DMS53 (cell line): ENCODE results near the gene LDAH.
A peak's percentile ranks its signal among the peaks of the same experiment; 100 is the strongest.
"Not testable (repeated sequence)": the region's sequence is repeated elsewhere in the genome, so short reads cannot be mapped to it uniquely, and the experiment has no call there.

ENCODE experiments used
- DNase-seq: peaks from one replicate; lab custom pipeline; 2025; lab: John Stamatoyannopoulos, UW

The LDAH gene

DNA sequence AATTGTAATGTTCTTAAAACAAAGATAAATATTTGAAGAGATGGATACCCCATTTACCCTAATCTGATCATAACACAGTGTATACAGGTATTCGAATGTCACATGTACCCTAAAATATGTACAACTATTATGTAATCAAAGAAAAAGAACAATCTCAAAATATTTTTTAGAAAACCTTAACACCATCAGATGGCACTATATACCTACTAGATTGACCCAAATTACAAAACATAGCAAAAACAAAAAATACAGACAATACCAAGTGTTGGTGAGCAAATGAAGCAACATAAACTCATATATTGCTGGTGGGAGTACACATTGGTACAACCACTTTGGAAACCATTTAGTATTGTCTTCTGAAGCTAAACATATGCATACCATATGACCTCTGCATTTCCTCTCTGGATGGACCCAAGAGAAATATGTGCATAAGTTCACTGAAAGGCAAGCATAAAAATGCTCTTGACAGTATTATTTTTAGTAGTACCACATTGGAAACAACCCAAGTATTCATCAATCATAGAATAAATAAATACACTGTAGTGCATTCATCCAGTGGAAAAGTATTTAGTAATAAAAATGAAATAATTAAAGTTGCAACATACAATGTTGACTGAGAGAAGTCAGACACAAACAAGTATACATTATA is 100.2 kb downstream of the LDAH start:
- no peak for DNase-seq

DNA sequence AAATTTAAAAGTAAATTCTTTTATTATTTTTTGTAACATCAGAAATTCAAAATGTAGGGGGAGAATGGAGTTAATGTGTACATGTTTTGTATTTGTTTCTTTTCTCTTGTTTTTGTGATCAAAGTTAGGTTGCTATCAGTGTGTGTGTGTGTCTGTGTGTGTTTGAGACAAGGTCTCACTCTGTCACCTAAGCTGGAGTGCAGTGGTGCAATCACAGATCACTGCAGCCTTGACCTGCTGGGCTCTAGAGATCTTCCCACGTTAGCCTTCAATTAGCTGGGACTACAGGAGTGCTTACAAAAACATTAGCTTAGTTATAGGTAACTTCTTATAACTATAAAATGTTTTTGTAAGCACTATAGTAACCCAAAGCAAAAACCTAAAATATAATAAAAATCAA is 105.3 kb downstream of the LDAH start:
- DNase-seq, result no peak

DNA sequence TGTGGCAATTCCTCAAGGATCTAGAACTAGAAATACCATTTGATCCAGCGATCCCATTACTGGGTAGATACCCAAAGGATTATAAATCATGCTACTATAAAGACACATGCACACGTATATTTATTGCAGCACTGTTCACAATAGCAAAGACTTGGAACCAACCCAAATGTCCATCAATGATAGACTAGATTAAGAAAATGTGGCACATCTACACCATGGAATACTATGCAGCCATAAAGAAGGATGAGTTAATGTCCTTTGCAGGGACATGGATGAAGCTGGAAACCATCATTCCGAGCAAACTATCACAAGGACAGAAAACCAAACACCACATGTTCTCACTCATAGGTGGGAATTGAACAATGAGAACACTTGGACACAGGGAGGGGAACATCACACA is 106.7 kb downstream of the LDAH start:
- not testable (repeated sequence) for DNase-seq

DNA sequence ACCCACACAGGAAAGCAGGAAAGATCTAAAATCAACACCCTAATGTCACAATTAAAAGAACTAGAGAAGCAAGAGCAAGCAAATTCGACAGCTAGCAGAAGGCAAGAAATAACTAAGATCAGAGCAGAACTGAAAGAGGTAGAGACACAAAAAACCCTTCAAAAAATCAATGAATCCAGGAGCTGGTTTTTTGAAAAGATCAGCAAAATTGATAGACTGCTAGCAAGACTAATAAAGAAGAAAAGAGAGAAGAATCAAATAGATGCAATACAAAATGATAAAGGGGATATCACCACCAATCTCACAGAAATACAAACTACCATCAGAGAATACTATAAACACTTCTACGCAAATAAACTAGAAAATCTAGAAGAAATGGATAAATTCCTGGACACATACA is 108.5 kb downstream of the LDAH start:
- DNase-seq, result not testable (repeated sequence)

DNA sequence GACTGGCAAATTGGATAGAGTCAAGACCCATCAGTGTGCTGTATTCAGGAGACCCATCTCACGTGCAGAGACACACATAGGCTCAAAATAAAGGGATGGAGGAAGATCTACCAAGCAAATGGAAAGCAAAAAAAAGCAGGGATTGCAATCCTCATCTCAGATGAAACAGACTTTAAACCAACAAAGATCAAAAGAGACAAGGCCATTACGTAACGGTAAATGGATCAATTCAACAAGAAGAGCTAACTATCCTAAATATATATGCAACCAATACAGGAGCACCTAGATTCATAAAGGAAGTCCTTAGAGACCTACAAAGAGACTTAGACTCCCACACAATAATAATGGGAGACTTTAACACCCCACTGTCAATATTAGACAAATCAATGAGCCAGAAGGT is 109.3 kb downstream of the LDAH start:
- DNase-seq, result not testable (repeated sequence)

DNA sequence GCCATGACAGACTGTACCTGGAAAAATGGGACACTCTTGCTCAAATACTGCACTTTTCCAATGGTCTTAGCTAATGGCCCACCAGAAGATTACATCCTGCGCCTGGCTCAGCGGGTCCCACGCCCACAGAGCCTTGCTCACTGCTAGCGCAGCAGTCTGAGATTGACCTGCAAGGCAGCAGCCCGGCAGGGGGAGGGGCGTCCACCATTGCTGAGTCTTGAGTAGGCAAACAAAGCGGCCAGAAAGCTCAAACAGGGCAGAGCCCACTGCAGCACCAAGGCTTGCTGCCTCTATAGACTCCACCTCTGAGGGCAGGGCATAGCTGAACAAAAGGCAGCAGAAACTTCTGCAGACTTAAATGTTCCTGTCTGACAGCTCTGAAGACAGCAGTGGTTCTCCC is 111.3 kb downstream of the LDAH start:
- DNase-seq, result not testable (repeated sequence)

DNA sequence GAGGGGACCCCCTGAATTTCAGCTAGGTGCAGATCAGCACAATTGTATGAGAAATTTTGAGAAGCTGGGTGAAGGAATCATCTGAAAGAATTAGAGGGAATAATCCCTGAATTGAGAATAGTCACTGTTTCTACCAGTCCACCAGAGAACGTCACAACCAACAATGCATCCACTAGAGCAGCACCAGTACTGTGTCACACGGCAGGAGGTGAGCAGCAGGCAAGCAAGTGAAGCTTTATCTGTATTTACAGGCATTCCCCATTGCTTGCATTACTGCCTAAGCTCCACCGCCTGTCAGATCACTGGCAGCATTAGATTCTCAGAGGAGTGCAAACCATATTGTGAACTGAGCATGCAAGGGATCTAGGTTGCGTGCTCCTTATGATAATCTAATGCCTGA is 115.3 kb downstream of the LDAH start:
- DNase-seq, result no peak

DNA sequence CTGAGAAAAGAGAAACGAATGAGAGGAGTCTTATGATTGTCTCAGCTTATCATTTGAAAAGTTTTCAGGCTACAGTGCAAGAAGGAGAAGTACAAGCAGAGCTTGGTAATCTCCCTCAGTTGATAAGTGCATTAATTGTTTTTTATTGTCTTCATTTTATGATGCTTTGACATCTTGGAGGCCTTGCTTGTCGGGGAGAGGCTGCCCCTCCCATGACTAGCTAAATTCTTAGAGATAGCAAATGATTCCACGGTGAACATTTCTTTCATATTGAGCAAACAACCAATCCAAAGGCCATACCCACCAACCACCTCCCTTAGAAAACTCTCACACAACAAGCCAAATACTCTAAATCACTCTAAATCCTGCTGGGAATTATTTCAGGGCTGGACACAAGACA is 116.1 kb downstream of the LDAH start:
- DNase-seq, result no peak

DNA sequence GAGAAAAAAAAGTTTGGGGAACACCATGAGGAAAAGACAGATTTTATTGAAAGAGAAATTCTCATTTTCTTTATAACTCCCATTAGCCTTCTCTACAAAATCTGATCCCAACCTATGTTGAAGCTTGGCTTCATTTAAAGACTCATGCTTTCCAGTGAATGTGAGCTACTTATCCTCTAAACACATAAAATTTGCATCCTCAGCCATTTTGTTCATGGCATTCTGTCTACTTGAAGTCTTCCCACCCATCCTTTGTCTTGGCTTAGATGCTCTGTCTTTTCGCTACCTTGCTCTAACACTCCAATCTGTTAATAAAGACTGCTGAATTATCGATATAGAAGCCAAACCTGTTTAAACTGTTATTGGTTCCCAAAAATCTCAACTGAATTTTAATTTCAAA is 116.7 kb downstream of the LDAH start:
- no peak for DNase-seq

DNA sequence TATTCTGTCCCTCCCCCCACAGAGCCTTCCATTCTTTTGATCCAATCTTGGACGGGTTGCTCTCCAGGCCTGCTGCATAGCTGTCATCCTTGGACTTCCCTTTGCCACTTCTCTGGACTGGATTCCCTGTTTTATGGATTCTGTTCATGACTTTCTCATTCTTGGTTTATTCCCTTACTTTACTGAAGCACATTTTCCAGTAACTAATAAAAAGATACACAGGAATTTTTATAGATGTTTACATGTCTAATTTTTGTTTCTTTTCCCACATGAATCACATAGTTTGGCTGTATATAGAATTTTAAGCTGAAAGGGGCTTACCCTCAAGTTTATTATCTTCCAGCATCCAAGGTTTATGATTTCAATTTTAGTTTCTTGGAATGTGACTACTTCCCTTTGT is 118.0 kb downstream of the LDAH start:
- no peak for DNase-seq

DNA sequence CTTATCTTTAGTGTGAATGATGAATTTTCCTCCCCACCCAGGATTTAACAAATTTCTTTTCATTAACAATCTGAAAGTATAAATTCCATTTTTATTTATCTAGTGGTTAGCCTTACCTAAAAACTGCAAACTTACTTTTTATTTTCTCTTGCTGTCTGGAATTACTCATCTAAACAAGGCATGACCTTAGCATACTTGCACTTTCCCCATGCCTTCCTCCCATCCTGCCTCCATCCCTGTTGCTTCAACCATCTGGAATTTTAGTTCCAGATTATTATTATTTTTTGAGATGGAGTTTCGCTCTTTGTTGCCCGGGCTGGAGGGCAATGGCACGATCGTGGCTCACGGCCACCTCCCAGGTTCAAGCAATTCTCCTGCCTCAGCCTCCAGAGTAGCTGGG is 120.3 kb downstream of the LDAH start:
- DNase-seq, result no peak

DNA sequence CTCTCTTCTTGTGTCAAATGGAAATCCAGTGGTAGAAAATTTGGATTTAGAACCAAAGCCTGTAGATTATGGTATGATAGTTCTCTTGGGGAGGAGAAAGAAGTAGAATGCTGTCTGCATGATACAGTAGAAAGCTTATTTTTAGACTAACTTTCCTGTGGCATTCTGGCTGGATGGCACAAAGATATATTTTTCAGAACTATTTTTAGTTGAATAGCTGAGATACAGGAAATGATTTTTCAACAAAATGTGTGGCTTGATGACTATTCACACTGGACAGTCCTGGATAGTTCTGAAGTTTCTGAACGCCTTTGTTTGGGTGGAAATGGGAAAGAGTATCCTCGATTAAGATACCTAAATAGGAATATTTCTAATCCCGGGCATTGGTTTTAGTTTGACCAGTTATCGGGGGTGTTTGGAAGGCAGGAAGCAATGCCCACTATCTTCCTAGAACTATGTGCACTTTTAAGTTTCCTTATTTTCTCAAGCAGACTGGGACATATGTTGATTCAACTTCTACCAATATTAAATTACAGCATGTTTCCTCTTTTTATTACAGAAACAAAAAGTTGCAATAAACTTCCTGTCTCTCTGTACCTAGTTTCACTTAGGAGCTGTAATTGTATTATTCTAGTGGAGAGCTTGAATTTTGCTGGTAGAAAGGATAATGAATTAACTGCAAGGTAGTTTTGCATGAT is 123.8 kb downstream of the LDAH start:
- DNase-seq, result no peak

DNA sequence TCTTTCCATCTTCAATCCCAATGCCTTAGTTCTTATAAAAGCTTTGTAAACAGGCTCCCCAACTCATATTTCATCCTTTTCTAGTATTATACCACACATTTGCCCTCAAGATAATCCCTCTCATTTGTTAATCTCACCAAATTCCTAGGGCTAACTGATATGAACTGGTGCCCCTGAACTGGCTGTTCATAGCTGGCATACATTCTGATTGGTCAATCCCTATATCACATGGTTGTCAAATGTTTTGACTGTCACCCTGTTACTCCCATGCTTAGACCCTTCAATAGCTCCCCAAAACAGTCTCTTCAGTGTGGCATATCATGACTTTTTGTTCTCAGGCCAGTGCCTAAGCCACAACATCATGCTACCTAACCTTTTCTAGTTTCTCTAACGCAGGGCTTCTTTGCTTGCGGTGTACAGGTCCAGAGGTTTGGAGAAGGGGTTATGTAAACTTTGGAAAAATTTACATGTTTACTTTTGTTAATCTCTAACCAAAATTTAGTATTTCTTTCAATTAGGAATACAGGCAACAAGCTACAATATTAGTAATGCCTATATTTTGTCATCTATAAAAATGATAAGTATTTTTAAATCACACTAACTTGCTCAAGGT is 125.5 kb downstream of the LDAH start:
- no peak for DNase-seq

DNA sequence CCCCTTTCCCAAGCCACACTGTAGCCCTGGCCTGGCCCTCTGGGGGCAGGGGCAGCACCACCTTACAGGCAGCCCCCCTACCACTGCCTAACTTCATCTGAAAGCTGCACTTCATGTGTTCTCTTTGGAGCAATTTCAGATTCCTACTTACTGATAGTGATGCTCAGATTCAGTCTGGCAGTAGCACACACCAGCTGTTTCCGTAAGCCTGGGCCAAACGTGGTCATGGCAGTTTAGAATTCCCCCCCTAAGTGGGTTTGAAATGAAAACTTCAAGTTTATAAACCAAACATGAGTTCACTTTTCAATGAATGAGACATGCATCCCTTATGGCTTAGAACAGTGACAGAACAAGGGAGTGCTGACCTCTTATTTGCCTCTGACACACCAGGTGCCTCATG is 126.5 kb downstream of the LDAH start:
- DNase-seq, result no peak

DNA sequence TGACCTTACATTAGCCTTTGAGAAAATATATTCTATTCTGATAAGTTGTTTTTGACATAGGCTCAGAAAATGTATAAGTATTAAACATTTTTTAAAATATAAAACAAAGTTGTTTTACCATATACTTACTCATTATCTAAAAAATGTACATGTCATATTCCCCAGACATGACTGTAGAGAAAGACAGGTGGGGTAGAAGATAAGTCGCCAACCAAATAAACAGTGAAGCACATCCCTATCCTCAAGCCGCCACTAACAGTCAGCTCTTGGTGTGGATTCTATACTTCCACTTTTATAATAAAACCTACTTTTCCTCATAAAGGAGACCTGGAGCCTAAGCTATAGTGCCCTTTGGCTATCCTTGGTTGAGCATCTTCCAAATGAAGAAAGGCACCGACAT is 129.6 kb downstream of the LDAH start:
- DNase-seq, result no peak

DNA sequence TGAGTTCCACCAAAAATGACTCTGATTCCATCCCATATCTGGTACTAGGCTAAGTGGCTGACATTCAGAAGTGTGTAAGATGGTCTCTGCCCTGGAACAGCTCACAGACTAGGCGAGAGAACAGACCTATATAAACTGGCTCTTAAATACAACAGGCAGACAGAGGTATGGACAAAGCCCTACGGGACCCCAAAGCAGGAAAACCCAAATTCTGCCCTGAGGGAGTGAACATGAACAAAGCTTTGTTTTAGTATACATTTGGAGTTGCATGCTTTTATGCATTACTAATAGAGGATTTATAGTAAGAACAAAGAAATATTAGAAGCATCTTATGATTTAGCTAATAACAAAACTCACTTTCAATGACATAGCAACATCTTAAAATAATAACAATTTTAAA is 130.8 kb downstream of the LDAH start:
- DNase-seq, result no peak

DNA sequence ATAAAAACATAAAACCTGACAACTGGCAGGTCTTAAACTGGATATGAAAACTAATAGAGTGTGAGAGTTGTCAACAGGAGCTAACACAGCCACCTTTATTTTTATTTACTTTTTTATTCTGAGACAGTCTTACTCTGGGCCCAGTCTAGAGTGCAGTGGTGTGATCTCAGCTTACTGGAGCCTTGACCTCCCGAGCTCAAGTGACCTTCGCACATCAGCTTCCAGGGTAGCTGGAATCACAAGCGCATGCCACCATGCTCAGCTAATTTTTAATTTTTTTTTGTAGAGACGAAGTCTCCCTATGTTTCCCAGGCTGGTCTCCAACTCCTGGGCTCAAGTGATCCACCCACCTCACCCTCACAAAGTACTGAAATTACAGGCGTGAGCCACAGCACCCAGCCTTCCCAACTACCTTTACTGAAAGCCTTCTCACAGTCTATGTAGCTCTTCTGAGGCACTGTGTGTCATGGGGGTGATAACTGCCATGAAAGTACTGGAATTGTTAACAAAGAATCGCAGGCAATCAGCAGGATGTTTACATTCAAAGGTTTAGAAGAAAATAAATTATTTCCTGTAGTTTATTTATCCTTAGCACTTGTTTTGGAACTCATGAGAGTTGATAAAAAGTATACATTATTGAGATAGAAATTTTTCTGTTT is 131.7 kb downstream of the LDAH start:
- DNase-seq, result no peak

DNA sequence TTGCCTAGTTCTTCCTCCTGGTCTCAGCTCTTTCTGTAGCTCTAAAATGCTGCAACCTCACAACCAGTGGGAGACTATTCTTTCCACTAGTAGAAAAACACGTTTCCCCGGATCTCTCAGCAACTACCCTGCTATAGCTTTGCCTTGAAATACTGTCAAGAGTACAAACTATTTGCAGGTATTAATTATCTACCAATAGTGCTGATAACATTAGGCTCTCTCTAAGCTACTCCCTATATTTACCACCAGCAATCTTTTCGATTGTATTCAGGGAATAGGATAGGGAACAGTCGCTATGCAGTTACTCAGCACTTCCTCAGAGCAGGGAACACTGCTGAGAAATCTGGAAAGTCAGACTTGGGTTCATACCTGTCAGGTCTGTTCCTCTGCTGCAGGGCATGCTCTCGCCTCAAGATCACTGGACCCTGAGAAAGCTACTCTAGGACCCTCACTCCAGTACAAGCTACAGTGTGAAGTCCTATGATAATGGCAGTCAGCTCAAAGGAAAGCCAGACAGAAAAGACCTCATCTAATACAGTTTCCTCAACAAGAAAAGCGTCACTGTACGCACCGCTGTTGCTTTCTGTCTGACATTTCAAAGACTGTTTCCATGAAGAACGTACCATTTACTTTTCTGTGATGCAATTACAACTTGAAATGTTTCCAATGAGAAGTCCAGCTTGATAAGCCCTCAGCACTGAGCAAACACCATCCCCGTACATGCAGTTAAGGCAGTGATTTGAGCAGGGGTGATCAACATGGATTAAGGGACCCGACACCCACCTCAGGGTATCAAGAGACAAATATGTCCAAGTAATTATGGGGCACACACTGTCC is 133.3 kb downstream of the LDAH start:
- no peak for DNase-seq

DNA sequence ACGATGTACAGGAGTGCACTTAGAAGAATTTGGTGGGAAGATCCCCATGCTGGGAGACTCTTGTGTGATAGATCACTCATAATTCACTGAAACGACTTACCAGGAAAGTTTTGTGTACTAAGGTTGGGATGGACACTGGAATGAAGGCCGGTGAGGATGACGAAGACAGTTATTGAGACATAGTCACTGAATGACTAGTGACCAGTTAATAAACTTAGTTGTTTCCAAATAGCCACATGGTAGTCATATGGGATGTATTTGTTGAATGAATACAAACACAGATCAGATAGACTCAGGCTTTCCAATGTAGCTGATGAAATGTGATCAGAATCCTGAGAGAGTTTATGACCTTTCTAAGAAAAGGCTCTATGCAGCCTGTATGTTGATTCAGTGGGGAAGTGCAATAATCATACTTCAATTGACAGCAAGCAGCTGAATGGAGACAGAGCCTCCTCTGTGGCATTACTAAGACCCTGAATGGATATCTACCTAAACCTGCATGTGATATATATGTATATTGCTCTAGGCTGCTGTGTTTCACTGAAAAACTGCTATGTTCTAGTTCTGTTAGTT is 135.6 kb downstream of the LDAH start:
- DNase-seq, result no peak

DNA sequence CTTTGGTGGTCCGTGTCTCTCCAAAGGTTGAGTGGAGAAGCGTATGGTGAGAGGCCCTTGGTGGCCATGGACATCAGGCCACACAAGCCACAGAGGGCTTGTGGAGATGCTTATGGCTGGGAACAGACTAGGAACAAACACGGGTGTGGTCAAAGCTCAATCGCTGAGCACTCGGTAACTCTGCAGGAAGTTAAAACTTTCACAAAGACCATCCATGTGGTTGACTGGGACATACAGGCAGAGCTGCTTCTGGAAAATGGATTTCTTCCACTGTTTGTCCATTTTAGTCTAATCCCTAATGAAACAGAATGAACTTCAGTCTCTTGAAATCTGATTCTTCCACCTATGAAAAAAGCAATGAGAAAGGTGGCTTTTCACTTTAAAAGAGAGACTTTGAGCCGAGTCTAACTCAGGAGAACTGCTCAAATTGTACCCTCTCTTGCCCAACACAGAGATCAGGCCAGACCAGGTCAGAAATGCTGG is 138.3 kb downstream of the LDAH start:
- no peak for DNase-seq

DNA sequence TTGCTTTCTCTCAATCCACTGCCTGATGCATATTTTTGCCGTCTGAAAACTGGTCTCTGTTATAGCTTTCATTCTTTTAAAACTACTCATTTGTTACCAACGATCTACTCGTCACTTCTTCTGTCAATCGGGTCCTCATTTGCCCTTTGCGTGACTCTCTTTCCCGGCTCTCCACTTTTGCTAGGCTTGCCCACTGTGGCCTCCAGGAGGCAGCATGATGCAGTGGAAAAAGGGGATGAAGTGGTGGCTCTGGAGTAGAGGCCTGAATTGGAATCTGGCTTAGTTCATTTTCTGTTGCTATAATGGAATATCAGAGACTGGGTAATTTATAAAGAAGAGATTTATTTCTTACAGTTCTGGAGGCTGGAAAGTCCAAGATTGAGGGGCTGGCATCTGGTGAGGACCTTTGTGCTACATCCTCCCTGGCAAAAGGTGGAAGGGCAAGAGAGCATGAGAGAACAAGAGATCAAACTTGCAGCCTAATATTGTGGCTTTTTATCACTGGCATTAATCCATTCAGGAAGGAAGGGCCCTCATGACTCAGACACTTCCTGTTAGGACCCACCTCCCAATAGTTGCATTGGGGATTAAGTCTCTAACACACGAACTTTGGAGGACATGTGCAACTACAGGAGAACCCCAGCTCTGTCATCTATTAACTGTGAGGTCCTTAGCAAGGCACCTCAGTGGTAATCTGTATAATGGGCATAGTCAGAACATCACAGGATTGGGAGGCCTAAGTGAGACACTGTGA is 140.6 kb downstream of the LDAH start:
- DNase-seq, result peak; percentile 40
